Measurements from ENCODE around the gene SRSF10.
A peak's percentile ranks its signal among the peaks of the same experiment; 100 is the strongest.
"Not testable (repeated sequence)": the region's sequence is repeated elsewhere in the genome, so short reads cannot be mapped to it uniquely, and the experiment has no call there.

Gene SRSF10

DNA sequence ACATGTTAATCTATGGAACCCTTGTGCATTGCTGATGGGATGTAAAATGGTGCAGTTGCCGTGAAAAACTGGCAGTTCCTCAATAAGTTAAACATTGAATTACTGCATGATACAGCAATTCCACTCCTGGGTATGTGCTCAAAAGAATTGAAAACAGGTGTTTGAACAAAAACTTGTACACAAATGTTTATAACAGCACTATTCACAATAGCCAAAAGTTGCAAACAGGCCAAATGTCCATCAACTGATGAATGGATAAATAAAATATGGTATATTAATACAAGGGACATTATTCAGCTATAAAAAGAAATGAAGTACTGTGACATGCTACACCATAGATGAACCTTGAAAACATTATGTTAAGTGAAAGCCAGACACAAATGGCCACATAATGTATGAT lies 17.7 kb upstream of the SRSF10 start:
- no peak for DNase-seq (ENCODE audit: low read depth in 2 of 2)

GRCh38 chr1:23996700-23997229 lies 16.6 kb upstream of the SRSF10 start:
- DNase-seq (ENCODE audit: low read depth in 2 of 2) = no peak

DNA sequence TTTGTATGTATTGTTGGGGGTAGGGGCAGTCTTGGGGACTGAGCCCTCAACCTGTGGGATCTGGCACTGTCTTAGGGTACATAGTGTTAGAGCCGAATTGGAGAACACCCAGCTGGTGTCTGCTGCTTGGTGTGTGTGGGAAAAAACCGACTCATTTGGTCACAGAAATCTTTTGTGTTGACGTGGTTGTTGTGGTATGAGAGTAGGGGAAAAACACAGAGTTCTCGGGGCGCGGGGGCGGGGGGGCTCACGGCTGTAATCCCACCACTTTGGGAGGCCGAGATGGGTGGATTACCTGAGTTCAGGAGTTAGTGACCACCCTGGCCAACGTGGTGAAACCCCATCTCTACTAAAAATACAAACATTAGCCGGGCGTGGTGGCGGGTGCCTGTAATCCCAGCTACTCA lies 15.3 kb upstream of the SRSF10 start:
- DNase-seq (ENCODE audit: low read depth in 2 of 2) = no peak

DNA sequence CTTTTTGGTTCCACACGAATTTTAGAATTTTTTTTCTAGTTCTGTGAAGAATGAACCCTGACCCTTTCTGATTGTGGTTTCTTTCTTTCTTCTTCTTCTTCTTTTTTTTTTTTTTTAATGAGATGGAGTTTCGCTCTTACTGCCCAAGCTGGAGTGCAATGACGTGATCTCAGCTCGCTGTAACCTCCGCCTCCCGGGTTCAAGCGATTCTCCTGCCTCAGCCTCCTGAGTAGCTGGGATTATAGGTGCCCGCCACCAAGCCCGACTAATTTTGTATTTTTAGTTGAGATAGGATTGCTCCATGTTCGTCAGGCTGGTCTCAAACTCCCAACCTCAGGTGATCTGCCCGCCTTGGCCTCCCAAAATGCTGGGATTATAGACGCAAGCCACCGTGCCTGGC lies 11.9 kb upstream of the SRSF10 start:
- not testable (repeated sequence) for DNase-seq (ENCODE audit: low read depth in 2 of 2)

- DNase-seq (ENCODE audit: low read depth in 2 of 2) = no peak
Measured at GRCh38 chr1:23989263-23989662, 9.1 kb upstream of the SRSF10 start.

DNA sequence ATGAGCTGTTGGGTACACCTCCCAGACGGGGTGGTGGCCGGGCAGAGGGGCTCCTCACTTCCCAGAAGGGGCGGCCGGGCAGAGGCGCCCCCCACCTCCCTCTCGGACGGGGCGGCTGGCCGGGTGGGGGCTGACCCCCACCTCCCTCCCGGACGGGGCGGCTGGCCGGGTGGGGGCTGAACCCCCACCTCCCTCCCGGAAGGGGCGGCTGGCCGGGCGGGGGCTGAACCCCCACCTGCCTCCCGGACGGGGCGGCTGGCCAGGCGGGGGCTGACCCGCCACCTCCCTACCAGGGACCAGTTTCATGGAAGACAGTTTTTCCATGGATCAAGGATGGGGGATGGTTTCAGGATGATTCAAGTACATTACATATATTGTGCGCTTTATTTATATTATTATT lies 6.9 kb upstream of the SRSF10 start:
- DNase-seq (ENCODE audit: low read depth in 2 of 2) = not testable (repeated sequence)

DNA sequence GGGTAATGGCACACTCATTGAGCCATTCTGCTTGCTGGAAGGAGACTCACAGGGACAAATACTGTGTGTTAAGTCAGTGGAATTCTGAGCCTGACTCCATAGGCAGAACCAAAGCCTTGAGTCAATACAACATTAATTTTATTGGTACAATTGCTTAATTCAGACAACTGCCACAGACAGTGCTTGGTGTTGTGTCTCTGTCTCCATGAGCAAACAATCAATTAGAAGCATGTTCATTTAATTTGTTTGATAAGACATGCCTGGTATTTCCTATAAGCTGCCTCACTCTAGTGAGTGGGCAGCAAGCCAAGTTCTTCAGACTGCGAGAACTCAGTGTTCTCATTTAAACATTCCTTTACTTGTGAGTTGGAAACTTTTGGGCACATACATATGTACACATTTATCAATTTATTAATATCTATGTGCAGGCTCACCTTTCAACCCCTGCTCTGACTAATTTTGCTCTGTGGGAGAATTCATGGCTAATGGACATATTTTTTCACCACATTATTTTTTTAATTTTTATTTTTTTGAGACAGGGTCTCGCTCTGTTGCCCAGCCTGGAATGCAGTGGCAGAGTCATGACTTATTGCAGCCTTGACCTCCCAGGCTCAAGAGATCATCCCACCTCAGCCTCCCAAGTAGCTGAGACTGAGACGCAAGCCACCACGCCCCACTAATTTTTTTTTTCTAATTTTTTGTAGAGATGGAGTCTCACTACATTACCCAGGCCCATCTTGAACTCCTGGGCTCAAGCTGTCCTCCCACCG lies 4.5 kb upstream of the SRSF10 start:
- no peak for DNase-seq (ENCODE audit: low read depth in 2 of 2)

DNA sequence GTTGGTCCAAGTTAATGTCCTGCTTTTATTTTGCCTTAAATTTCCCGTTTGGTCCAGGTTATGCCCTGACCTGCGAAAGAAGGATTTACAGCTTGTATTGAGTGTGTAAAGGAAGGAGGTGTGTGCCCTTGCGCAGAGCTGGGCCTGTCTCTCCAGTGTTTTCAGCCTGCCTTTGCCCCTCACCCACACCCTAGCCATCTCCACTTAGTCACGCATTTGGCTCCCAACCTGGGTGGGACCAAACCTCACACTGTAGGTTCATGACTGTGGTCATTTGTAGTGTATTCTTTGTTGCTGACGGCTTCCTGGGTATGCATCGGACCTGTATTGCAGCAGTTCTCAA lies 572 bp upstream of the SRSF10 start:
- peak in 1 of 2 experiments; percentile 45 for DNase-seq (ENCODE audit: low read depth in 2 of 2)

DNA sequence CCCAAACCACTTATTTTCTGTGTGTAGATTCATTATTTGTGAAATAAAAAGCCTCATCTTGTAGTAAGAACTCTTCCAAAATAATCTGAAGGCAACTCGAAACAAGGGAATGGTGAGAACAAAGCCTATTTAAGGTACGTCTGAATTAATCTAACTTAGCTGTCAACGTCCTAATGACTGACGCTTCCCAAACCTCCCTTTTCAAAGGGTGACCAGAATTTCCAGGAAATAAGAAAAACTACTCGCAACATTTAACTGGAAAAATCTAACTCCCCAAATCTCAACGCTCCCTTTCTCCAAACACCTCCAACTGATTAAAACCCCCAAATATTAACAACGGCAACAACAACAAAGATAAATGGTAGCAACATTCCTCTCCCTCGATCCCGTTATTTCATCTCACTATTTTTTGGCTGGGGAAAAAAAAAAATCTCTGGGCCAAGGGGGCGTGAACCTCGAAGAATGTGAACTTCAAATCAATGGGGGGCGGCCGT lies 693 bp downstream of the SRSF10 start:
- DNase-seq (ENCODE audit: low read depth in 2 of 2) = no peak

DNA sequence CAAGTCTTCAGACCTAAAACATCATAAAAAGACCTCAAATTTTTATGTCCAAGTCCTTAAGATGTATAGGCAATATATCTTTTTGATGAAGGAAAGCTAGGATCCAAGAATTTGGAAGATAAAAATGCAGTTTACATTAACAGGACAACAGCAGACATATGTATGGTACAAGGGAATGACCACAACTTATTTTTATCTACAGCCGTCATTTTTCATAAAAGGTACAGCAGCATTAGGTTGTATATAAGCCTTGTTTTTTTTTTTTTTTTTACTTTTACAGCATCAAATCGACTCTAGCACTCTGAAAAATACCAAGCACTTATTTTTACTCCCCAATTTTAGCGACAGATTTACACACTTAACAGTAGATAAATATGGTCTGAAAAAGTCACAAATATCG lies 1.3 kb downstream of the SRSF10 start:
- no peak for DNase-seq (ENCODE audit: low read depth in 2 of 2)

GRCh38 chr1:23977854-23978191 lies 2.3 kb downstream of the SRSF10 start:
- DNase-seq (ENCODE audit: low read depth in 2 of 2) = no peak

GRCh38 chr1:23977187-23977853 lies 2.8 kb downstream of the SRSF10 start:
- no peak for DNase-seq (ENCODE audit: low read depth in 2 of 2)

DNA sequence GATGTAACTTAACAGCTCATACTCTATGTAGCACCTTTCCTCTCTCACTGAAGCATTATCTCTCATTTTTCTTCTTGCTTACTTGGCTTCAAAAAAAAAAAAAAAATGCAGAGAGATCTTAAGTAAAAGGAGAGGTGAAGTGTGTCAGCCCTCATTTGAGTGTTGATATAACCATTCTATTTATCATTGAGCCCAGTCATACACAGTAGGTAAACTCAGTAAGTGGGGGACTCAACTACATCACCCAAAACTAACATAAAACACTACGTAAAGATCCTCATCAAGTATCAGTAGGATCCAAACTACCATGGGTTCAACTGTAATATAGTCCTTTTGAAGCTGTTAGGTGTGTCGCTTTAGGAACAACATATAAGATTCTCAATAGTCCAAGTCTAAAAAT lies 12.3 kb downstream of the SRSF10 start:
- DNase-seq (ENCODE audit: low read depth in 2 of 2) = no peak

- DNase-seq (ENCODE audit: low read depth in 2 of 2) = no peak
Measured at GRCh38 chr1:23966973-23967493, 13.1 kb downstream of the SRSF10 start.

GRCh38 chr1:23964790-23965740 lies 15.1 kb downstream of the SRSF10 start:
- no peak for DNase-seq (ENCODE audit: low read depth in 2 of 2)

GRCh38 chr1:23964235-23964668 lies 15.9 kb downstream of the SRSF10 start:
- DNase-seq (ENCODE audit: low read depth in 2 of 2) = no peak

DNA sequence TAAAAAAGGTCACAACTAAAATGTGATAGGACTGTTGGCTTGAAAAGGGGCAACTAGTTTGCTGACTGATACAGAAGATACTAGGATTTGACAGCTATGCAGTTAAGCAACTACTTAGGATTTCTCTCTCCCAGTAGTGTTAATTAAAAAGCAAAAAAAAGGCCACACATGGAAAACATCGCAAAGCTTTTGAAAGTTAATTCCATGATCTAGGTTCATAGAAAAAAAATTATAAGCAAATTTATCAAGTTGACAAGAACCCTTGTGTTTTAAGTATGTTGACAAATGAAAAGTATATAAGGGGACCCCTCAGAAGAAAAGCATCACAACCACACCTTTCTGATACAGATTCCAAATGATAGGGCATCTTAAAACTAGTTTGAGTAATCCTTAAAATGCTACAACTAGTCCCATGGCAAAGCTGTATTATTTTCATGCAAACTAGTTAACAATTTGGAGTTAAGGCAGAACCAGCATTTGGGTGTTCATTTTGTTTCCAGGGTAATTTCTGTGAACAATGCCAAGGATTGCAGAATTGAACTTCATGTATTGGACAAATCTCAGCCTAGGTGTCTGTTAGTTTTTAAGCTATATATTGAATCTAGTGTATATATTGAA lies 16.4 kb downstream of the SRSF10 start:
- DNase-seq (ENCODE audit: low read depth in 2 of 2) = no peak

GRCh38 chr1:23960291-23961020 lies 19.7 kb downstream of the SRSF10 start:
- DNase-seq (ENCODE audit: low read depth in 2 of 2) = no peak

DNA sequence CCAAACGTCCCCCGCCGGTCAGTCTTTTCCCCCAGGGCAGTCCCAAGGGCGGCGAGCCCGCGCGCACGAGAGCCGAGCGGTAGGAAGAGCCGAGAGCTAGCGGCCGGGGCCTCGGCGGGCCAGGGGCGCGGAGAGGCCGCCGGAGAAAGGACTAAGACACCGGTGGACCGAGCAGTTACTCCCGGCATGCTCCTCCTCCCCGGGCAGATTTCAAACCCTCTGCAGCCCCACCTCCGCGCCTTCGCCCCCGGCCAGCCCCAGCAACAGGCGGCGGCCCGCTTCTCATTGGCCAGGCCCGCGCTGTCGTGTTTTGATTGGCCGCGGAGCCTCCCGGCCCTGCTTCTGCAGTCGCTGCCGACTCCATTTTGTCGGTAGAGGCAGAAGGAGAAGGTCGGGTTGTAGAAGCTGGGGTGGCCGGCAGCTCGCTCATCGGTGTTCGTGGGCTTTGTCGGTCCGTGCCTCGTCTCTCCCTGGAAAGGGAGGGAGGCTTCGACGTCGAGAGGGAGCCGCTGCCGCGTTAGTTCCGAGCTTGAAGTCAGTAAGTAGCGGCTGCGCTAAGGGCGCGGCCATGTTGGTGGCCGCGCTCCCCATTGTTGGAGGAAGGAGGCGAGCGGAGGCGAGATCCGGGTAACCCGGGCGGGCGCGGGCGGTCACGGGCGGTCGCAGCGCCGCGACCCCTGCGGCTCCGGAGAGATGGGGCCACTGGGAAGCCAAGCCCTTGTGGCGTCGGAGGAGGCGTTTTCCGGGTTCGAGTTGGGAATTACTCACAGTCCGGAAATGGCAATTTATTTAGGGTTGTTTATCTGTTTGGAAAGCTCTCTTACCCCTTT lies 20.5 kb downstream of the SRSF10 start, which contains the start of gene PNRC2:
PNRC2 (plus strand) TSS at position 368 of the 830 bp plus-strand sequence. CDS start 1,630 bp downstream, outside the sequence.
- DNase-seq (ENCODE audit: low read depth in 2 of 2) = peak; percentile 94 to 95
